Kidney (tissue), 14 donors: ENCODE data around the gene KPNA3. TPM values are rescaled to one million over a fixed set of nuclear protein-coding genes. Genes with fewer than 3 reads are reported as not detected.
A peak's percentile ranks its signal among the peaks of the same experiment; 100 is the strongest.

Experiments
- DNase-seq, 5 donors: peaks; one replicate each; pipeline ENCODE4 v3.0.0-alpha.2; 2013 to 2020
- FAIRE-seq: peaks from 2 replicates; lab custom pipeline; 2012; peaks lifted over from hg19 to GRCh38; lab: Jason Lieb, UNC
- H3K27ac ChIP-seq, 2 donors: one replicate each; pipeline ENCODE4 v1.7.0; 2013; ENCODE audit warnings: low read depth in 2 of 2, low read length in 2 of 2, inconsistent platforms in 1 of 2
- H3K27me3 ChIP-seq: one replicate; pipeline ENCODE4 v1.7.1; 2013; ENCODE audit warnings: low read length, inconsistent platforms; ENCODE audit not compliant: control insufficient read depth, insufficient read depth
- H3K36me3 ChIP-seq, 3 donors: one replicate each; pipeline versions ENCODE4 v1.7.0 to v1.7.1; 2013; ENCODE audit warnings: low read length in 3 of 3, control low read depth in 1 of 3, inconsistent platforms in 1 of 3; ENCODE audit not compliant: insufficient read depth in 3 of 3, control insufficient read depth in 2 of 3
- H3K4me1 ChIP-seq, 3 donors: one replicate each; pipeline versions ENCODE4 v1.7.0 to v1.7.1; 2013; ENCODE audit warnings: low read length in 3 of 3, inconsistent platforms in 1 of 3, low read depth in 1 of 3; ENCODE audit not compliant: control insufficient read depth in 2 of 3, insufficient read depth in 2 of 3
- H3K4me3 ChIP-seq, 3 donors: one replicate each; pipeline versions ENCODE4 v1.7.0 to v1.8.1; 2013; ENCODE audit warnings: low read length in 3 of 3, control low read depth in 1 of 3, inconsistent platforms in 1 of 3
- H3K9ac ChIP-seq, 3 donors: one replicate each; pipeline versions ENCODE4 v1.7.0 to v1.7.1; 2013; ENCODE audit warnings: low read length in 3 of 3, control low read depth in 1 of 3, inconsistent platforms in 1 of 3
- H3K9me3 ChIP-seq, 3 donors: one replicate each; pipeline versions ENCODE4 v1.7.0 to v1.7.1; 2013; ENCODE audit warnings: low read length in 3 of 3, control low read depth in 1 of 3, inconsistent platforms in 1 of 3; ENCODE audit not compliant: control insufficient read depth in 2 of 3, insufficient read depth in 1 of 3
- CTCF ChIP-seq: IDR thresholded peaks from 3 replicates; pipeline ENCODE4 v1.5.1; 2012; ENCODE audit warnings: mild to moderate bottlenecking, moderate library complexity, borderline replicate concordance; ENCODE audit not compliant: insufficient read depth; ENCODE audit errors: extremely low read depth
- intact Hi-C: fragments of 100-400 bp; cut with DNase I; formaldehyde crosslinking; loops from one replicate; pipeline ENCODE4 v1.11.1; 2022
- polyA plus RNA-seq: library from polyadenylated mRNA; stranded (reverse); fragments of 350-450 nt; fragmentation: Illumina TruSeq; extraction: RNeasy Lipid Tissue Mini Kit (QIAGEN cat#74804); gene quantifications from one replicate; pipeline ENCODE4 v1.2.3, GENCODE V29; 2014; ENCODE audit warnings: low read depth, low replicate concordance; ENCODE audit not compliant: insufficient read depth
- total RNA-seq: library from RNA; stranded (reverse); fragmentation: NEBNext Ultra II Directional; extraction: Animal tissue kit (Norgen Biotek cat#: 25700); gene quantifications from one replicate; pipeline ENCODE4 v1.2.1, GENCODE V29; 2021
- donor health status: control.
- donor health status: control.
- donor health status: control.
- donor health status: control.
- donor health status: control.
- donor health status: DM: yes; HTN: yes; CAD: no.
- donor health status: Normal renal cell carcinoma (clear cell type).

KPNA3 gene
- total and polyA plus RNA-seq, 2 donors from 2014 or later, result 9.4 to 22.3 TPM

- no peak overlapping the region for H3K9ac ChIP-seq
- no peak overlapping the region for H3K27ac ChIP-seq
- H3K4me3 ChIP-seq, result no peak overlapping the region
- intact Hi-C loops, result no loop called here
- H3K4me1 ChIP-seq, result no peaks in the 10 kb centered on the region
- no peaks in the 10 kb centered on the region for H3K9me3 ChIP-seq
- no peaks in the 10 kb centered on the region for H3K36me3 ChIP-seq
- no peak for DNase-seq
- H3K27me3 ChIP-seq, result no peaks in the 10 kb centered on the region
- no peak for FAIRE-seq
- TF ChIP-seq CTCF, result no peak
Measured at GRCh38 chr13:49683489-49683888, 109.0 kb downstream of the KPNA3 start.

DNA sequence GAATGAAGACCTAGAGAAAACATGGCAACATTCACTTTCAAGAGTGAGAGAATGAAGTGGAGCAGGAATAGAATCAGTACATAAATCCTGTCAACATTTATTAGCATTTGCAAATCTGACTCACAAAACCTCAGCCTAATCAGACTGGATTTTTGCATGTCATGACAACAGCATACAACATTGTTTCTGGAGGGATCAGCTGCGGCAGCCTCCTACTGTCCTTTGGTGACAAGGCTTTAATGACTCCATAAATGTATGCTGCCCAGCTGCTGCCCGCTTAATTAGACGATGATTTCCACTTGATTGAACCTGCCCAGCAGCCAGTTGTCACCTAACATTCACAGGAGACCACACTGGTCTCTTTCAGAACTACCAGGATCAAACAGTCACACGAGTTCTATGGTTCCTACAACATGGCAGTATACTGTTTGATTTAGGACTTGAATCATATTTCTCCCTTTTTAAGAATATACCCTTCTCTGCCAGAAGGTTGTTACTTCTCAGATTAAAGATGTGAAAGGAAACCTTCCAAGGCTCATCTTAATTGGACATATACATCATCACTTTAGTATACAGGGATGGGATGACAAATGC lies 110.5 kb downstream of the KPNA3 start:
- no peak overlapping the region for H3K9ac ChIP-seq
- H3K9me3 ChIP-seq, result no peaks in the 10 kb centered on the region
- H3K27me3 ChIP-seq, result no peaks in the 10 kb centered on the region
- no peaks in the 10 kb centered on the region for H3K36me3 ChIP-seq
- TF ChIP-seq CTCF, result no peak
- peak in 2 of 5 donors; percentile 24 to 41 for DNase-seq
- no peak for FAIRE-seq
- no peaks in the 10 kb centered on the region for H3K4me1 ChIP-seq
- H3K4me3 ChIP-seq, result no peak overlapping the region
- intact Hi-C loops, result no loop called here
- no peak overlapping the region for H3K27ac ChIP-seq

- no peaks in the 10 kb centered on the region for H3K9me3 ChIP-seq
- TF ChIP-seq CTCF, result peak; percentile 22
- H3K36me3 ChIP-seq, result no peaks in the 10 kb centered on the region
- H3K27me3 ChIP-seq, result no peaks in the 10 kb centered on the region
- intact Hi-C loops, result no loop called here
- no peak overlapping the region for H3K9ac ChIP-seq
- H3K27ac ChIP-seq, result no peak overlapping the region
- FAIRE-seq, result no peak
- no peaks in the 10 kb centered on the region for H3K4me1 ChIP-seq
- H3K4me3 ChIP-seq, result no peak overlapping the region
- peak in 1 of 5 donors; percentile 24 for DNase-seq
Measured at GRCh38 chr13:49679246-49679645, 113.2 kb downstream of the KPNA3 start.
